Measurements from ENCODE around the gene SAMD13.
"Not testable (repeated sequence)": the region's sequence is repeated elsewhere in the genome, so short reads cannot be mapped to it uniquely, and the experiment has no call there.

The SAMD13 gene

GRCh38 chr1:84286071-84286470 lies 15.4 kb upstream of the SAMD13 start:
- DNase-seq (ENCODE audit: low spot score) = no peak

GRCh38 chr1:84287389-84287788 lies 14.1 kb upstream of the SAMD13 start:
- DNase-seq (ENCODE audit: low spot score) = not testable (repeated sequence)

- DNase-seq (ENCODE audit: low spot score) = no peak
These were observed 12.2 kb upstream of the SAMD13 start for GRCh38 chr1:84289169-84289785.

GRCh38 chr1:84291882-84292655 lies 9.4 kb upstream of the SAMD13 start:
- no peak for DNase-seq (ENCODE audit: low spot score)

GRCh38 chr1:84293766-84294165 lies 7.7 kb upstream of the SAMD13 start:
- DNase-seq (ENCODE audit: low spot score) = no peak

- DNase-seq (ENCODE audit: low spot score) = no peak
These were observed 6.8 kb upstream of the SAMD13 start for GRCh38 chr1:84294751-84295150.

- DNase-seq (ENCODE audit: low spot score) = no peak
These were observed 3.8 kb upstream of the SAMD13 start for GRCh38 chr1:84297546-84298244.

- DNase-seq (ENCODE audit: low spot score) = peak; percentile 87
These were observed 3.2 kb upstream of the SAMD13 start for GRCh38 chr1:84298328-84298683.

GRCh38 chr1:84298684-84299535 lies 2.6 kb upstream of the SAMD13 start:
- DNase-seq (ENCODE audit: low spot score) = peak; percentile 62

- peak; percentile 17 for DNase-seq (ENCODE audit: low spot score)
These were observed 1.9 kb upstream of the SAMD13 start for GRCh38 chr1:84299536-84300170.

- no peak for DNase-seq (ENCODE audit: low spot score)
These were observed 1.0 kb upstream of the SAMD13 start for GRCh38 chr1:84300501-84300900.

GRCh38 chr1:84301785-84302385 lies 377 bp downstream of the SAMD13 start:
- DNase-seq (ENCODE audit: low spot score) = no peak

- DNase-seq (ENCODE audit: low spot score) = no peak
These were observed 1.9 kb downstream of the SAMD13 start for GRCh38 chr1:84303314-84303830.

- DNase-seq (ENCODE audit: low spot score) = no peak
These were observed 5.9 kb downstream of the SAMD13 start for GRCh38 chr1:84307398-84307797.

- no peak for DNase-seq (ENCODE audit: low spot score)
These were observed 9.8 kb downstream of the SAMD13 start for GRCh38 chr1:84311296-84311695.

- DNase-seq (ENCODE audit: low spot score) = no peak
These were observed 18.2 kb downstream of the SAMD13 start for GRCh38 chr1:84319662-84320061.

- DNase-seq (ENCODE audit: low spot score) = no peak
These were observed 26.3 kb downstream of the SAMD13 start for GRCh38 chr1:84327830-84328229.

GRCh38 chr1:84330125-84330984 lies 28.8 kb downstream of the SAMD13 start:
- no peak for DNase-seq (ENCODE audit: low spot score)

GRCh38 chr1:84339503-84339902 lies 38.0 kb downstream of the SAMD13 start:
- DNase-seq (ENCODE audit: low spot score) = no peak

GRCh38 chr1:84344286-84344685 lies 42.8 kb downstream of the SAMD13 start:
- DNase-seq (ENCODE audit: low spot score) = peak; percentile 45
